Vagina (tissue), 2 donors: ENCODE results near the gene CORIN. TPM values are rescaled to one million over a fixed set of nuclear protein-coding genes. Genes with fewer than 3 reads are reported as not detected.
"Not testable (repeated sequence)": the region's sequence is repeated elsewhere in the genome, so short reads cannot be mapped to it uniquely, and the experiment has no call there.

Source experiments
- DNase-seq, 2 donors: peaks; one replicate each; pipeline ENCODE4 v3.0.0-alpha.2; 2017; ENCODE audit errors: extremely low spot score in 2 of 2
- H3K27ac ChIP-seq: fragments of 200-600 bp; sonication (generic); one replicate; pipeline ENCODE4 v1.5.1; 2019
- H3K27me3 ChIP-seq: fragments of 200-600 bp; sonication (generic); one replicate; pipeline ENCODE4 v1.5.1; 2019
- H3K36me3 ChIP-seq, 2 donors: fragments of 200-600 bp; sonication (generic); one replicate each; pipeline ENCODE4 v1.5.1; 2017 to 2019
- H3K4me1 ChIP-seq: fragments of 200-600 bp; sonication (generic); one replicate; pipeline ENCODE4 v1.5.1; 2019
- H3K4me3 ChIP-seq, 2 donors: fragments of 200-600 bp; sonication (generic); 1 replicate in 1 of 2; 2 replicates in 1 of 2; pipeline ENCODE4 v1.5.1; 2016 to 2019
- H3K9me3 ChIP-seq: fragments of 200-600 bp; sonication (generic); one replicate; pipeline ENCODE4 v1.5.1; 2019
- POLR2A ChIP-seq, 2 donors: fragments of 450-650 bp; IDR thresholded peaks; one replicate each; pipeline ENCODE4 v1.6.1; 2017; ENCODE audit warnings: antibody characterized with exemption in 2 of 2, mild to moderate bottlenecking in 2 of 2, moderate library complexity in 2 of 2
- POLR2AphosphoS5 ChIP-seq, 2 donors: sonication (generic); formaldehyde crosslinking; IDR thresholded peaks; one replicate each; pipeline ENCODE4 v1.9.0; 2017; ENCODE audit warnings: antibody characterized with exemption in 2 of 2, mild to moderate bottlenecking in 2 of 2, low read depth in 1 of 2; ENCODE audit not compliant: insufficient read depth in 1 of 2
- intact Hi-C: fragments of 100-400 bp; cut with DNase I; formaldehyde crosslinking; loops from one replicate; pipeline ENCODE4 v1.15.1; 2023
- total RNA-seq: library from RNA; depleted of rRNA; stranded (reverse); fragments of >200 nt; gene quantifications from one replicate; pipeline ENCODE4 v1.2.3, GENCODE V29; 2016
- TF ChIP-seq, protein P1 (sequence below), 3 experiments: fragments of 450-650 bp in 2 of 3; fragments of 200-600 bp in 1 of 3; sonication (generic) in 1 of 3; IDR thresholded peaks; one replicate each; pipeline ENCODE4 v1.5.1; 2017 to 2019; ENCODE audit warnings: antibody characterized with exemption in 3 of 3, mild to moderate bottlenecking in 2 of 3, moderate library complexity in 2 of 3

Gene CORIN
- total RNA-seq, 1 donor from 2014 or later, result 5.4 TPM

DNA sequence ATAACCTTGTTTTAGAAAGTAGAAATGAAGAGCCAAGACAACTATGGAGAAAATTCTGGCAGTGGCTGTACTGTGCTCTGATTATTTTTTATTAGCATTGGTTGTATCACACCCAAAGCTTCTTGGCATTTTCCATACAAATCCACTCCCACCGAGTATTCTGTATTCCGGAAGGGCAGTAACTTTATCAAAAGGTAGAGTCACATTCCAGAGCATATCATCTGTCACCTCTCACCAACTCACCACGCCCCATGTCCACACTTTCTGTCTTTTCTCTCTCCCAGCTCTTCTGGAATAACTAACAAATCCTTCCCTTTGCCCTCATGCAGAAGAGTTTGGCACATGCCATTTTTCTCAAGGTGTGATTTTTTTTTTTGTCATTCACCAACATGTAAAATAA, 52.7 kb downstream of the CORIN start:
- Histone ChIP-seq H3K9me3 (no peaks in the 10 kb centered on the region), H3K4me1 (no peaks in the 10 kb centered on the region), H3K27ac (no peak overlapping the region), H3K4me3 (no peak overlapping the region), H3K36me3 (no peaks in the 10 kb centered on the region), H3K27me3 (no peaks in the 10 kb centered on the region)
- DNase-seq, result no peak
- intact Hi-C loops, result no loop called here
- TF ChIP-seq, protein P1, sequence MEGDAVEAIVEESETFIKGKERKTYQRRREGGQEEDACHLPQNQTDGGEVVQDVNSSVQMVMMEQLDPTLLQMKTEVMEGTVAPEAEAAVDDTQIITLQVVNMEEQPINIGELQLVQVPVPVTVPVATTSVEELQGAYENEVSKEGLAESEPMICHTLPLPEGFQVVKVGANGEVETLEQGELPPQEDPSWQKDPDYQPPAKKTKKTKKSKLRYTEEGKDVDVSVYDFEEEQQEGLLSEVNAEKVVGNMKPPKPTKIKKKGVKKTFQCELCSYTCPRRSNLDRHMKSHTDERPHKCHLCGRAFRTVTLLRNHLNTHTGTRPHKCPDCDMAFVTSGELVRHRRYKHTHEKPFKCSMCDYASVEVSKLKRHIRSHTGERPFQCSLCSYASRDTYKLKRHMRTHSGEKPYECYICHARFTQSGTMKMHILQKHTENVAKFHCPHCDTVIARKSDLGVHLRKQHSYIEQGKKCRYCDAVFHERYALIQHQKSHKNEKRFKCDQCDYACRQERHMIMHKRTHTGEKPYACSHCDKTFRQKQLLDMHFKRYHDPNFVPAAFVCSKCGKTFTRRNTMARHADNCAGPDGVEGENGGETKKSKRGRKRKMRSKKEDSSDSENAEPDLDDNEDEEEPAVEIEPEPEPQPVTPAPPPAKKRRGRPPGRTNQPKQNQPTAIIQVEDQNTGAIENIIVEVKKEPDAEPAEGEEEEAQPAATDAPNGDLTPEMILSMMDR (IDR thresholded peaks at IDR 0.05), result no peak
- TF ChIP-seq POLR2A (IDR thresholded peaks at IDR 0.05) (no peak), POLR2AphosphoS5 (IDR thresholded peaks at IDR 0.05; ENCODE audit: insufficient read depth in 1 of 2, low read depth in 1 of 2) (no peak)

GRCh38 chr4:47784222-47784621, 53.6 kb downstream of the CORIN start:
- no peak overlapping the region for H3K27ac ChIP-seq
- H3K9me3 ChIP-seq, result no peaks in the 10 kb centered on the region
- H3K36me3 ChIP-seq, result no peaks in the 10 kb centered on the region
- intact Hi-C loops, result no loop called here
- TF ChIP-seq POLR2AphosphoS5 (IDR thresholded peaks at IDR 0.05; ENCODE audit: insufficient read depth in 1 of 2, low read depth in 1 of 2) (no peak), POLR2A (IDR thresholded peaks at IDR 0.05) (no peak)
- TF ChIP-seq, protein P1 (IDR thresholded peaks at IDR 0.05), result no peak
- H3K4me3 ChIP-seq, result no peak overlapping the region
- no peak for DNase-seq
- H3K4me1 ChIP-seq, result no peaks in the 10 kb centered on the region
- H3K27me3 ChIP-seq, result no peaks in the 10 kb centered on the region

GRCh38 chr4:47776353-47776752, 61.5 kb downstream of the CORIN start:
- Histone ChIP-seq H3K9me3 (no peaks in the 10 kb centered on the region), H3K27me3 (no peaks in the 10 kb centered on the region), H3K36me3 (no peaks in the 10 kb centered on the region), H3K4me1 (no peaks in the 10 kb centered on the region), H3K4me3 (no peak overlapping the region), H3K27ac (no peak overlapping the region)
- intact Hi-C loops, result no loop called here
- DNase-seq, result no peak
- no peak for TF ChIP-seq POLR2A (IDR thresholded peaks at IDR 0.05)
- TF ChIP-seq, protein P1 (IDR thresholded peaks at IDR 0.05), result no peak
- no peak for TF ChIP-seq POLR2AphosphoS5 (IDR thresholded peaks at IDR 0.05; ENCODE audit: insufficient read depth in 1 of 2, low read depth in 1 of 2)

- H3K27ac ChIP-seq, result no peak overlapping the region
- intact Hi-C loops, result no loop called here
- no peak for DNase-seq
- H3K4me3 ChIP-seq, result no peak overlapping the region
- H3K4me1 ChIP-seq, result no peaks in the 10 kb centered on the region
- TF ChIP-seq POLR2AphosphoS5 (IDR thresholded peaks at IDR 0.05; ENCODE audit: insufficient read depth in 1 of 2, low read depth in 1 of 2) (no peak), POLR2A (IDR thresholded peaks at IDR 0.05) (no peak)
- TF ChIP-seq, protein P1 (IDR thresholded peaks at IDR 0.05), result no peak
- H3K36me3 ChIP-seq, result no peaks in the 10 kb centered on the region
- H3K9me3 ChIP-seq, result no peaks in the 10 kb centered on the region
- no peaks in the 10 kb centered on the region for H3K27me3 ChIP-seq
Measured at GRCh38 chr4:47774079-47774478, 63.8 kb downstream of the CORIN start.

GRCh38 chr4:47771020-47771419, 66.8 kb downstream of the CORIN start:
- H3K4me3 ChIP-seq, result no peak overlapping the region
- TF ChIP-seq POLR2AphosphoS5 (IDR thresholded peaks at IDR 0.05; ENCODE audit: insufficient read depth in 1 of 2, low read depth in 1 of 2), result no peak
- no peak for TF ChIP-seq POLR2A (IDR thresholded peaks at IDR 0.05)
- TF ChIP-seq, protein P1 (IDR thresholded peaks at IDR 0.05), result no peak

DNA sequence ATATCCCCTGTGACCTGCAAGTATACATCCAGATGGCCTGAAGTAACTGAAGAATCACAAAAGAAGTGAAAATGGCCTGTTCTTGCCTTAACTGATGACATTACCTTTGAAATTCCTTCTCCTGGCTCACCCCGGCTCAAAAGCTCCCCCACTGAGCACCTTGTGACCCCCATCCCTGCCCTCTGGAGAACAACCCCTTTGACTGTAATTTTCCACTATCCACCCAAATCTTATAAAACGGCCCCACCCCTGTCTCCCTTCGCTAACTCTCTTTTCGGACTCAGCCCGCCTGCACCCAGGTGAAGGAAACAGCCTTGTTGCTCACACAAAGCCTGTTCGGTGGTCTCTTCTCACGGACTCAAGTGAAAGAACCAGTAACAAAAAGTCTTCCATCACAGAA, 69.9 kb downstream of the CORIN start:
- H3K4me1 ChIP-seq, H3K9me3 ChIP-seq, intact Hi-C loops, DNase-seq, H3K4me3 ChIP-seq, H3K27me3 ChIP-seq, H3K36me3 ChIP-seq, H3K27ac ChIP-seq: not testable (repeated sequence)

More at GRCh38 chr4:47771020-47771419, 66.8 kb downstream of the CORIN start:
- Histone ChIP-seq H3K27ac (no peak overlapping the region), H3K36me3 (no peaks in the 10 kb centered on the region), H3K4me1 (no peaks in the 10 kb centered on the region), H3K9me3 (no peaks in the 10 kb centered on the region), H3K27me3 (no peaks in the 10 kb centered on the region)
- no peak for DNase-seq
- intact Hi-C loops, result no loop called here
